Heart right ventricle (tissue), 16 donors: Measurements from ENCODE around the gene CIP2A. TPM values are rescaled to one million over a fixed set of nuclear protein-coding genes. Genes with fewer than 3 reads are reported as not detected.

Source experiments
- ATAC-seq, 8 donors: fragments of 200-7000 bp; cut with Tn5 transposase; one replicate each; pipeline ENCODE4 v1.9.1; 2020; ENCODE audit warnings: mild to moderate bottlenecking in 8 of 8, moderate library complexity in 8 of 8, moderate number of reproducible peaks in 1 of 8
- DNase-seq, 2 donors: peaks; one replicate each; pipeline ENCODE4 v3.0.0-alpha.2; 2020
- H3K27ac ChIP-seq, 10 donors: fragments of 200-600 bp; sonication (generic) in 2 of 10; one replicate each; pipeline versions ENCODE4 v1.5.0 to v1.8.0; 2020 to 2022; ENCODE audit warnings: mild to moderate bottlenecking in 3 of 10
- H3K27me3 ChIP-seq, 7 donors: fragments of 200-600 bp; one replicate each; pipeline ENCODE4 v1.8.0; 2021 to 2022; ENCODE audit warnings: mild to moderate bottlenecking in 2 of 7
- H3K36me3 ChIP-seq, 9 donors: fragments of 200-600 bp; sonication (generic) in 1 of 9; one replicate each; pipeline versions ENCODE4 v1.5.0 to v1.8.0; 2020 to 2022; ENCODE audit warnings: mild to moderate bottlenecking in 2 of 9
- H3K4me1 ChIP-seq, 9 donors: fragments of 200-600 bp; sonication (generic) in 1 of 9; one replicate each; pipeline versions ENCODE4 v1.5.0 to v1.8.0; 2020 to 2022; ENCODE audit warnings: mild to moderate bottlenecking in 4 of 9
- H3K4me3 ChIP-seq, 10 donors: fragments of 200-600 bp; sonication (generic) in 2 of 10; one replicate each; pipeline versions ENCODE4 v1.5.0 to v1.8.0; 2020 to 2022; ENCODE audit warnings: mild to moderate bottlenecking in 7 of 10, moderate library complexity in 2 of 10
- H3K9me3 ChIP-seq, 11 donors: fragments of 200-600 bp in 10 of 11; sonication (generic) in 2 of 11; one replicate each; pipeline versions ENCODE4 v1.5.0 to v1.8.0; 2013 to 2022; ENCODE audit warnings: mild to moderate bottlenecking in 2 of 11, control low read depth in 1 of 11, moderate library complexity in 1 of 11
- WGBS, 2 donors: extraction: QIAGEN DNeasy Blood & Tissue Kit; methylation state at CpG; one replicate each; pipeline ENCODE4 v1.1.7; 2013; ENCODE audit warnings: inconsistent platforms in 1 of 2; 5-methylcytosine and 5-hydroxymethylcytosine counted together
- intact Hi-C, 10 donors: fragments of 100-400 bp; cut with DNase I; formaldehyde crosslinking; loops; one replicate each; pipeline versions ENCODE4 v1.11.1 to v1.14.2; 2022
- polyA plus RNA-seq, 2 donors: library from polyadenylated mRNA; stranded (reverse); fragments of 200-250 nt; gene quantifications; one replicate each; pipeline ENCODE4 v1.2.3, GENCODE V29; 2013
- total RNA-seq, 10 donors: library from RNA; stranded (reverse); fragmentation: NEBNext Ultra II Directional in 3 of 10; extraction: Animal tissue kit (Norgen Biotek cat#: 25700) in 3 of 10; gene quantifications; one replicate each; pipeline versions ENCODE4 v1.2.1 to v1.2.4, GENCODE V29; 2021 to 2023
- TF ChIP-seq, protein P1 (sequence below), 9 donors: fragments of 200-600 bp; sonication (generic) in 2 of 9; IDR thresholded peaks; one replicate each; pipeline versions ENCODE4 v1.5.0 to v1.8.0; 2021 to 2022; ENCODE audit warnings: antibody characterized with exemption in 9 of 9, mild to moderate bottlenecking in 5 of 9, moderate library complexity in 1 of 9
- donor health status: Arrhythmogenic right ventricular cardiomyopathy.
- donor health status: ischemic (EF 13 %, LVEDD 7.1; RV severe dilation, severe dysfunction).
- donor health status: healthy with polysubstance abuse.
- donor health status: DM: no; HTN: yes; CAD: no.
- donor health status: DM: no; HTN: no; CAD: no.
- donor health status: ischemic (EF 25% LVEDD 6.9; RV normal size, moderate dysfunction).
- donor health status: ischemic (EF 25% LVEDD 5.7; RV mildly dilated, moderate dysfunction).
- donor health status: healthy.
- donor health status: DM: yes; HTN: yes; CAD: no.
- donor health status: Ischemic cardiomyopathy.
- donor health status: ischemic (EF 35%, LVEDD 5.7; RV mildly dilated, moderate dysfunction).
- donor health status: nonischemic (EF 11% LVEDD 7.7; RV severe dilation, severe dysfunction).
- donor health status: DM: yes; HTN: yes; CAD: no.
- donor health status: PGD.
- donor health status: ischemic (EF 29% LVEDD 5.4; RV normal size, mild dysfunction).
- donor health status: nonischemic (EF 23%, LVEDD 6.1; RV moderate dilation, normal function).

Gene CIP2A
- total and polyA plus RNA-seq, 12 donors, result 0.59 to 3.3 (median 1.7) TPM

DNA sequence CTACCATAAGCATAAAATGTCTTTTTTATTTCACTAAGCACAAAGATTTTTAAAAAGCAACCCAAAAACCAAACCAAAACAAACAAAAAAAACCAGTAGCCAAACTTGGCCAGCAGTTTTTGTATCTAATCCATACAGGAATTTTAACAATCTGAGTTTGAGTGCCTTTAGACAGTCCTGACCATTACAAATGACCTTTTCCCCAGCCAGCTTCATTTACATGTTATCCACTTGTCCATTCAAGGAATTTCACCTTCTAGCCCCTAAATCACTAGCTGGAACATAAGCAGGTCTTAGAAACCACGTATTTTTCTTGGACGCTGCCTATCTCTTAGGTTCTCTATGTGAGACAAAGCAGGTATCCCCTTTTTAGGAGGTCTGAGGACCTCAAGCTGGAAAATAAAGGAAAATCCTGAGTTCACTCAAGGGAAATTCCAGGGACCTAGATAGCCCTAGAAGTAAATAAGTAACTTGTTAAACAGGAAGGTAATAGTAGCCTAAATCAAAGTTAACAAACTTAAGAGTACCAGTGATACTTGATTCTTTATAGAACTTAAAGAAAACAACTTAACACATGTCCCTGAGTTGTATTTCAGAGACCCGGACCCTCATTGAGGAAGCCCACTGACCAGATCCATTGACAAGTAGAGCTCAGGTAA, 34.2 kb downstream of the CIP2A start:
- H3K9me3 ChIP-seq, result no peaks in the 10 kb centered on the region
- TF ChIP-seq, protein P1, sequence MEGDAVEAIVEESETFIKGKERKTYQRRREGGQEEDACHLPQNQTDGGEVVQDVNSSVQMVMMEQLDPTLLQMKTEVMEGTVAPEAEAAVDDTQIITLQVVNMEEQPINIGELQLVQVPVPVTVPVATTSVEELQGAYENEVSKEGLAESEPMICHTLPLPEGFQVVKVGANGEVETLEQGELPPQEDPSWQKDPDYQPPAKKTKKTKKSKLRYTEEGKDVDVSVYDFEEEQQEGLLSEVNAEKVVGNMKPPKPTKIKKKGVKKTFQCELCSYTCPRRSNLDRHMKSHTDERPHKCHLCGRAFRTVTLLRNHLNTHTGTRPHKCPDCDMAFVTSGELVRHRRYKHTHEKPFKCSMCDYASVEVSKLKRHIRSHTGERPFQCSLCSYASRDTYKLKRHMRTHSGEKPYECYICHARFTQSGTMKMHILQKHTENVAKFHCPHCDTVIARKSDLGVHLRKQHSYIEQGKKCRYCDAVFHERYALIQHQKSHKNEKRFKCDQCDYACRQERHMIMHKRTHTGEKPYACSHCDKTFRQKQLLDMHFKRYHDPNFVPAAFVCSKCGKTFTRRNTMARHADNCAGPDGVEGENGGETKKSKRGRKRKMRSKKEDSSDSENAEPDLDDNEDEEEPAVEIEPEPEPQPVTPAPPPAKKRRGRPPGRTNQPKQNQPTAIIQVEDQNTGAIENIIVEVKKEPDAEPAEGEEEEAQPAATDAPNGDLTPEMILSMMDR (IDR thresholded peaks at IDR 0.05), result no peak
- H3K27ac ChIP-seq, result no peak overlapping the region
- WGBS, 2 donors, result 59 to 65% methylated on average over 3 of the region's 3 CpGs
- H3K36me3 ChIP-seq, result peaks cover 0 to 67% (median 0%) of the 10 kb centered on the region in 9 donors
- H3K4me3 ChIP-seq, result no peak overlapping the region
- DNase-seq (no peak), ATAC-seq (peak in 1 of 8 donors; percentile 13)
- H3K27me3 ChIP-seq, result no peaks in the 10 kb centered on the region
- intact Hi-C loops, result loop anchor here in 3 of 10 donors (5.0 kb wide), 2 partner anchors 43 to 63 kb away; partner anchors contain the start of gene MYH15 (in 1 of the 3)
- peaks cover 0 to 24% (median 0%) of the 10 kb centered on the region in 9 donors for H3K4me1 ChIP-seq

DNA sequence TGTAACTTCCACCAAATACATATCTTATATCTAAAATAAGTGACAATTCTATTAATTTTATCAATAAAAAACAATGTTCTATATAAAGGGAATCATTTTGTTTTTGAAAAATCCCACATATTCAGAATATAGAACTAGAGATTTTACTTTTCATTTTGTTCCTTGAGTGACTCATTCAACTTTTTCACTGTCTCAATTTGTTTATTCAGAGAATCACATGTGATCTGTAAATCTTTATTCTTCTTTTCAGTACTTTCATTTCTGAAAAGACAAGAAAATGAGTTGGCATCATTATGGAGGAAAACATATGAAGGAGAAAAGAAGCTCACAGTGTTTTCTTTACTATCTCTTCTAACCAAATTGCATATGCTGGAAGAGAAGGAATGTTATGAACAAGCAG, 35.0 kb downstream of the CIP2A start:
- H3K4me1 ChIP-seq, result peaks cover 0 to 24% (median 0%) of the 10 kb centered on the region in 9 donors
- TF ChIP-seq, protein P1 (IDR thresholded peaks at IDR 0.05), result no peak
- peaks cover 0 to 61% (median 0%) of the 10 kb centered on the region in 9 donors for H3K36me3 ChIP-seq
- H3K27me3 ChIP-seq, result no peaks in the 10 kb centered on the region
- ATAC-seq (no peak), DNase-seq (no peak)
- intact Hi-C loops, result loop anchor here in 3 of 10 donors (5.0 kb wide), 2 partner anchors 42 to 62 kb away; partner anchors contain the start of gene MYH15 (in 1 of the 3)
- no peaks in the 10 kb centered on the region for H3K9me3 ChIP-seq
- no peak overlapping the region for H3K4me3 ChIP-seq
- H3K27ac ChIP-seq, result no peak overlapping the region

DNA sequence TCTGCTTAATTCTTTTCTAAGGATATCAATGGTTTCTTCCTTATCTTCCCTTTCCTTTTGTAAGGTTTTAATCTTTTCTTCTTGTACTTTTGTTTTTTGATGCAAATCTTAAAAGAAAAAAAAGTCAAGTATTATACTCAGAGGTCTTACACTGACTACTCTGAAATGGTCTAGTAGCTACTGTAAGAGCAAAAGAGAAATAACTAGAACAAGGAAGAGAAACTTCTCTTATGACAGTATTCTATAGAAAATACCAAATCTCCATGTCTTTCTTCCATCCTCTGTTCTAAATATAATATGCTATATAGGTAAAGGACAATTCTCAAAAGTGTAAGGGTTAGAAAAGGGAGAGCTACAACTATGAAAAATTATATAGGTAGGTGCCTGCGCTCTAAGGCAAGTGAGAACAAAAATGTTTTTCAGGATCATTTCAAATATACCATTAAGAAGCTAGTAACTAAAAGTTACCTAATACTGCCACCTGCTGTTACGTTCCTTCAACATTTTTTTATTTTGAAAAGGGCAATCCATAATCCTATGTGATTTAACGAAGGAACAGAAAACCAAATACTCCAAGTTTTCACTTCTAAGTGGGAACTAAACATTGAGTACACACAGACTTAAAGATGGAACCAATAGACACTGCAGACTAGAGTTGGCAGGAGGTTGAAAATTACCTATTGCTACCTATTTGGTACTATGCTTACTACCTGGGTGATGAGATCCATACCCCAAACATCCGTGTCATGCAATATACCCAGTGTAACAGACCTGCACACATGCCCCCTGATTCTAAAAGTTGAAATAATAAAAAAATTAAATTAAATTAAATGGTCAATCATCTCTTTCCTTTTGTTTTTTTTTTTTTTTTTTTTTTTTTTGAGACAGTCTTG, 36.7 kb downstream of the CIP2A start:
- peaks cover 0 to 24% (median 0%) of the 10 kb centered on the region in 9 donors for H3K4me1 ChIP-seq
- H3K27ac ChIP-seq, result no peak overlapping the region
- peaks cover 0 to 43% (median 0%) of the 10 kb centered on the region in 9 donors for H3K36me3 ChIP-seq
- 46 to 61% methylated on average over 4 of the region's 4 CpGs for WGBS, 2 donors
- peak in 6 of 8 donors; percentile 48 to 75 (median 60) for ATAC-seq
- TF ChIP-seq, protein P1 (IDR thresholded peaks at IDR 0.05), result peak in 8 of 9 donors; percentile 23 to 76 (median 62)
- intact Hi-C loops, result loop anchor here (1.0 to 5.0 kb wide), 6 partner anchors 40 to 64 kb away; partner anchors contain the start of gene MYH15 (in 1 of the 10)
- H3K27me3 ChIP-seq, result no peaks in the 10 kb centered on the region
- H3K4me3 ChIP-seq, result peak overlapping the region in 1 of 10 donors; percentile 15
- DNase-seq, result peak in 1 of 2 donors; percentile 21
- no peaks in the 10 kb centered on the region for H3K9me3 ChIP-seq

DNA sequence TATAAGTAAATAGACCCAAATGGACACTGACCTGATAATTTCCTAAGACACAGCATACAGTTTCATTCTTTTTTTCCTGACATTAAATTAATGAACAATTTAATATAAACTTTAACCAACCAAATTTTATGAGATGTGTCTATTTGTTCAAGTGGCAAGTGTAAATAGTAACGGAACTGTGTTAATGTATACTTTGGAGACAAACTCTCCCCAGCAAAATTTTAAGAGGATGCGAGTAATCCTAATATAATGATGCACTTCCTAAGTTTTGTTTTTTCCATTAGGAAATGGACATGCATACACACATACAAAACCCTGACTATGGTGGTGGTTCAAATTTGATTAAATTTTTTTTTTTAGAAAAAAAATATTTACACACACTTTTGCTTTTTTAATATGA, 40.4 kb downstream of the CIP2A start:
- ATAC-seq, result no peak
- 97 to 98% methylated on average over 2 of the region's 2 CpGs for WGBS, 2 donors
- H3K27ac ChIP-seq, result no peak overlapping the region

More for the DNA sequence above, 40.4 kb downstream of the CIP2A start:
- TF ChIP-seq, protein P1 (IDR thresholded peaks at IDR 0.05), result no peak
- Histone ChIP-seq H3K4me3 (no peak overlapping the region), H3K36me3 (peaks cover 0 to 8% (median 0%) of the 10 kb centered on the region in 9 donors), H3K27me3 (no peaks in the 10 kb centered on the region), H3K9me3 (no peaks in the 10 kb centered on the region), H3K4me1 (peaks cover 0 to 17% (median 0%) of the 10 kb centered on the region in 9 donors)
- no peak for DNase-seq
- intact Hi-C loops, result loop anchor here in 1 of 10 donors (5.0 kb wide), 1 partner anchor 42 kb away; no protein-coding TSS in a partner anchor
